Ovary (tissue), 3 donors: ENCODE data around the gene MAML2.

Source experiments
- CTCF ChIP-seq, 3 donors: fragments of 450-650 bp in 2 of 3; fragments of 200-600 bp in 1 of 3; IDR thresholded peaks; one replicate each; pipeline versions ENCODE4 v1.5.1 to v1.8.0; 2016 to 2022; ENCODE audit warnings: antibody characterized with exemption in 3 of 3, mild to moderate bottlenecking in 1 of 3
- EP300 ChIP-seq: sonication (generic); formaldehyde crosslinking; IDR thresholded peaks from one replicate; pipeline ENCODE4 v1.6.1; 2017; ENCODE audit warnings: antibody characterized with exemption
- POLR2A ChIP-seq: fragments of 450-650 bp; IDR thresholded peaks from one replicate; pipeline ENCODE4 v1.6.1; 2017; ENCODE audit warnings: antibody characterized with exemption, mild to moderate bottlenecking, moderate library complexity
- donor health status: DM: no; HTN: no; CAD: no.

DNA sequence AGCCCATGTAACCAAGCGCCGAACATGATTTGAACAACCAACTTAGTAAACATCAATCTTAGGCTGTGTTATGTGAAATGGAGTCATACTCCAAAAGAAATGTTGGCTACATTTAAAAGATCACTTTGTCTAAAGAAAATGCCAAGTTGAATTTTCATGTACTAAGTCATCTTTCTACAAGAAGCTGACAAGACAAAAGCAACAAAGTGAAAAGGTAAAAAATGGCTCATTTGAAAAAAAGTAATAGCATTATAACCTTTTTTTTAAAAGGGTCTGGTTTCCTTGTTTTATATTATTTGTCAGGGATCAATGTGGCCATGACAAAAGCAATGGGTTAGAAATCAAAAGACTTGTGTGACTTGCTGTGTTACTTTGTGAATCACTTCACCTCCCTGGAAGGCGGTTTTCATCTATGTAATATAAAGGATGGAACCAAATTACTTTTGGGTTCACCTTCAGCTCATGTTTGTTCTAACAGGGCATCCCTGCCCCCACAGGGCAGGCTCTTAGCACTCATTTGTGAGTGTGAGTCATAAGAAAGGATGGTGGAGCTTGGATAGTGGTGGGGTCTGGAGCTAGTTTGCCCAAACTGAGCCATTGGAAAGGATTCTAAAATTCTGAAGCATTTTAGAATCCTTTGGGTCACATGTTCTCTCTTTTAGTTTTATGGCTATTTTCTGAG is 287.1 kb downstream of the MAML2 start:
- no peak for TF ChIP-seq POLR2A
- no peak for TF ChIP-seq CTCF (IDR thresholded peaks at IDR 0.05)
- TF ChIP-seq EP300, result no peak
